NB4 (cell line): Measurements from ENCODE around the gene LNX2.

Experiments
- MAX ChIP-seq: IDR thresholded peaks from 2 replicates; pipeline ENCODE4 v1.6.1; 2011; ENCODE audit warnings: low read depth, low read length
- MYC ChIP-seq: IDR thresholded peaks from 2 replicates; pipeline ENCODE4 v1.6.1; 2011; ENCODE audit warnings: low read depth, low read length
- POLR2A ChIP-seq: IDR thresholded peaks from 2 replicates; pipeline ENCODE4 v1.6.1; 2011; ENCODE audit warnings: mild to moderate bottlenecking; ENCODE audit not compliant: insufficient read length; ENCODE audit errors: extremely low read depth
- TF ChIP-seq, protein P1 (sequence below): IDR thresholded peaks from one replicate; pipeline ENCODE4 v1.5.1; 2012; ENCODE audit warnings: low read depth, low read length

GRCh38 chr13:27667946-27668345, 47.6 kb upstream of the LNX2 start:
- TF ChIP-seq, protein P1, sequence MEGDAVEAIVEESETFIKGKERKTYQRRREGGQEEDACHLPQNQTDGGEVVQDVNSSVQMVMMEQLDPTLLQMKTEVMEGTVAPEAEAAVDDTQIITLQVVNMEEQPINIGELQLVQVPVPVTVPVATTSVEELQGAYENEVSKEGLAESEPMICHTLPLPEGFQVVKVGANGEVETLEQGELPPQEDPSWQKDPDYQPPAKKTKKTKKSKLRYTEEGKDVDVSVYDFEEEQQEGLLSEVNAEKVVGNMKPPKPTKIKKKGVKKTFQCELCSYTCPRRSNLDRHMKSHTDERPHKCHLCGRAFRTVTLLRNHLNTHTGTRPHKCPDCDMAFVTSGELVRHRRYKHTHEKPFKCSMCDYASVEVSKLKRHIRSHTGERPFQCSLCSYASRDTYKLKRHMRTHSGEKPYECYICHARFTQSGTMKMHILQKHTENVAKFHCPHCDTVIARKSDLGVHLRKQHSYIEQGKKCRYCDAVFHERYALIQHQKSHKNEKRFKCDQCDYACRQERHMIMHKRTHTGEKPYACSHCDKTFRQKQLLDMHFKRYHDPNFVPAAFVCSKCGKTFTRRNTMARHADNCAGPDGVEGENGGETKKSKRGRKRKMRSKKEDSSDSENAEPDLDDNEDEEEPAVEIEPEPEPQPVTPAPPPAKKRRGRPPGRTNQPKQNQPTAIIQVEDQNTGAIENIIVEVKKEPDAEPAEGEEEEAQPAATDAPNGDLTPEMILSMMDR, result no peak
- TF ChIP-seq POLR2A (no peak), MYC (no peak), MAX (no peak)
